SU-DHL-6 (cell line): ENCODE results near the gene UMODL1.

ENCODE experiments used
- H2AFZ ChIP-seq: fragments of 200-600 bp; sonication (generic); 2 replicates; pipeline ENCODE4 v1.6.1; 2014; ENCODE audit warnings: low read depth, mild to moderate bottlenecking, moderate library complexity, mixed read lengths, antibody characterized with exemption, low read length; ENCODE audit not compliant: severe bottlenecking
- H3F3A ChIP-seq: fragments of 200-600 bp; shearing (Covaris generic); 2 replicates; pipeline ENCODE4 v1.6.0; 2016; ENCODE audit warnings: antibody characterized with exemption, mild to moderate bottlenecking; ENCODE audit not compliant: insufficient read depth
- H3K27ac ChIP-seq: fragments of 200-600 bp; sonication (generic); 2 replicates; pipeline ENCODE4 v1.5.1; 2016; ENCODE audit warnings: low read depth, mild to moderate bottlenecking, low read length, moderate library complexity, mixed read lengths
- H3K27me3 ChIP-seq: fragments of 200-600 bp; sonication (generic), shearing (Covaris generic); 2 replicates; pipeline ENCODE4 v1.6.0; 2014; ENCODE audit warnings: mild to moderate bottlenecking, low read length
- H3K36me3 ChIP-seq: fragments of 200-600 bp; sonication (generic); 2 replicates; pipeline ENCODE4 v1.6.1; 2014; ENCODE audit warnings: mild to moderate bottlenecking, low read length, mixed read lengths
- H3K4me2 ChIP-seq: fragments of 300-600, 200-600 bp; shearing (Covaris generic), sonication (generic); 2 replicates; pipeline ENCODE4 v1.6.0; 2014; ENCODE audit warnings: low read length, low read depth, mild to moderate bottlenecking; ENCODE audit not compliant: poor library complexity, severe bottlenecking
- H3K4me3 ChIP-seq: fragments of 200-600 bp; sonication (generic); 2 replicates; pipeline ENCODE4 v1.5.1; 2014; ENCODE audit warnings: antibody characterized with exemption, low read length, mild to moderate bottlenecking, mixed read lengths; ENCODE audit not compliant: insufficient read depth, poor library complexity, severe bottlenecking
- H3K79me2 ChIP-seq: fragments of 200-600 bp; sonication (generic); 2 replicates; pipeline ENCODE4 v1.6.1; 2014; ENCODE audit warnings: mild to moderate bottlenecking, low read length, moderate library complexity; ENCODE audit not compliant: insufficient read depth
- H3K9ac ChIP-seq: fragments of 200-600 bp; sonication (generic); 2 replicates; pipeline ENCODE4 v1.7.0; 2014; ENCODE audit warnings: mild to moderate bottlenecking, low read length
- H3K9me2 ChIP-seq: fragments of 200-600 bp; sonication (generic); replicated peaks from 2 replicates; pipeline ENCODE4 v1.6.1; 2014; ENCODE audit warnings: low read length; ENCODE audit not compliant: insufficient read depth
- H3K9me3 ChIP-seq: fragments of 200-600 bp; sonication (generic); 2 replicates; pipeline ENCODE4 v1.6.1; 2014; ENCODE audit warnings: low read length, mixed read lengths; ENCODE audit not compliant: insufficient read depth
- H4K20me1 ChIP-seq: fragments of 200-600 bp; sonication (generic); 2 replicates; pipeline ENCODE4 v1.6.1; 2014; ENCODE audit warnings: low read depth, mild to moderate bottlenecking, antibody characterized with exemption, low read length, moderate library complexity, mixed read lengths
- EZH2phosphoT487 ChIP-seq: fragments of 200-600 bp; sonication (generic), shearing (Covaris generic); conservative IDR thresholded peaks from 2 replicates; pipeline ENCODE4 v1.6.1; 2018; ENCODE audit warnings: mild to moderate bottlenecking, antibody characterized with exemption, low read length, moderate library complexity, mixed read lengths
- TF ChIP-seq, protein P1 (sequence below): fragments of 200-600 bp; sonication (generic); IDR thresholded peaks from one replicate; pipeline ENCODE4 v1.5.1; 2017; ENCODE audit warnings: antibody characterized with exemption, mild to moderate bottlenecking, low read length, moderate library complexity; ENCODE audit not compliant: insufficient read depth, poor library complexity, severe bottlenecking

The UMODL1 gene

DNA sequence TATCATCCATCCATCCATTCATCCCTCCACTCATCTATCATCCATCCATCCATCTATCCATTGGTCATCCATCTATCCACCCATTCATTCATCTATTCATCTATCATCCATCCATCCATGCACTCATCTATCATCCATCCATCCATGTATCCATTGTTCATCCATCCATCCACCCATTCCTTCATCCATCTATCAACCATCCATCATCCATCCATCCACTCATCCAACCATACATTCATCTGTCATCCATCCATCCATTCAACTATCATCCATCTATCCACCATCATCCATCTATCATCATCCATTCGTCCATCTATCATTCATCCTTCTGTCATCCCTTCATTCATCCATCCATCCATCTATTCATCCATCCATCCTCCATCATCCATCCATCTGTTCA is 61.1 kb downstream of the UMODL1 start:
- no peaks in the 10 kb centered on the region for H3K9me3 ChIP-seq
- no peaks in the 10 kb centered on the region for H3F3A ChIP-seq
- no peaks in the 10 kb centered on the region for H4K20me1 ChIP-seq
- no peaks in the 10 kb centered on the region for H3K36me3 ChIP-seq
- H3K4me2 ChIP-seq, result no peak overlapping the region
- H2AFZ ChIP-seq, result no peak overlapping the region
- TF ChIP-seq EZH2phosphoT487, result no peak
- TF ChIP-seq, protein P1, sequence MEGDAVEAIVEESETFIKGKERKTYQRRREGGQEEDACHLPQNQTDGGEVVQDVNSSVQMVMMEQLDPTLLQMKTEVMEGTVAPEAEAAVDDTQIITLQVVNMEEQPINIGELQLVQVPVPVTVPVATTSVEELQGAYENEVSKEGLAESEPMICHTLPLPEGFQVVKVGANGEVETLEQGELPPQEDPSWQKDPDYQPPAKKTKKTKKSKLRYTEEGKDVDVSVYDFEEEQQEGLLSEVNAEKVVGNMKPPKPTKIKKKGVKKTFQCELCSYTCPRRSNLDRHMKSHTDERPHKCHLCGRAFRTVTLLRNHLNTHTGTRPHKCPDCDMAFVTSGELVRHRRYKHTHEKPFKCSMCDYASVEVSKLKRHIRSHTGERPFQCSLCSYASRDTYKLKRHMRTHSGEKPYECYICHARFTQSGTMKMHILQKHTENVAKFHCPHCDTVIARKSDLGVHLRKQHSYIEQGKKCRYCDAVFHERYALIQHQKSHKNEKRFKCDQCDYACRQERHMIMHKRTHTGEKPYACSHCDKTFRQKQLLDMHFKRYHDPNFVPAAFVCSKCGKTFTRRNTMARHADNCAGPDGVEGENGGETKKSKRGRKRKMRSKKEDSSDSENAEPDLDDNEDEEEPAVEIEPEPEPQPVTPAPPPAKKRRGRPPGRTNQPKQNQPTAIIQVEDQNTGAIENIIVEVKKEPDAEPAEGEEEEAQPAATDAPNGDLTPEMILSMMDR, result no peak
- H3K27ac ChIP-seq, result no peak overlapping the region
- H3K9ac ChIP-seq, result no peak overlapping the region
- H3K4me3 ChIP-seq, result no peak overlapping the region
- no peaks in the 10 kb centered on the region for H3K27me3 ChIP-seq
- H3K9me2 ChIP-seq, result no peaks in the 10 kb centered on the region
- H3K79me2 ChIP-seq, result no peaks in the 10 kb centered on the region

DNA sequence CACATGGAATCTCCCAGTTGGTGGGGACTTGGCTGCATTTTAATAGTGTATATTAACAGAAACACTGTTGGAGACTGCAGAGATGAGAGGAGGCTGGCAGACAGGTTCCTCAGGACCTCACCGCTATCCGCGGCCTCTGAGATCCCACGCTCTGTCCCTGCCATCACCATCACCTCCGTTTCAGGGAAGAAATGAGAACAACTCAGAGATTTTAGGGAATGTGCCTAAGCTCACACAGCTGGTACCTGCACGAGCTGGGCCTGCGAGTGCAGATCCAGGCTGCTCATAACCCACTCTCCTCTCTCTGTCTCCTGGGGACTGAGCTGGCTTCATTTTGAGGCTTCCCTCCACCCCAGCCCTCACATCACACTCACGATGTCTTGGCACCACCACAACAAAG is 62.0 kb downstream of the UMODL1 start:
- H3K4me3 ChIP-seq, result no peak overlapping the region

DNA sequence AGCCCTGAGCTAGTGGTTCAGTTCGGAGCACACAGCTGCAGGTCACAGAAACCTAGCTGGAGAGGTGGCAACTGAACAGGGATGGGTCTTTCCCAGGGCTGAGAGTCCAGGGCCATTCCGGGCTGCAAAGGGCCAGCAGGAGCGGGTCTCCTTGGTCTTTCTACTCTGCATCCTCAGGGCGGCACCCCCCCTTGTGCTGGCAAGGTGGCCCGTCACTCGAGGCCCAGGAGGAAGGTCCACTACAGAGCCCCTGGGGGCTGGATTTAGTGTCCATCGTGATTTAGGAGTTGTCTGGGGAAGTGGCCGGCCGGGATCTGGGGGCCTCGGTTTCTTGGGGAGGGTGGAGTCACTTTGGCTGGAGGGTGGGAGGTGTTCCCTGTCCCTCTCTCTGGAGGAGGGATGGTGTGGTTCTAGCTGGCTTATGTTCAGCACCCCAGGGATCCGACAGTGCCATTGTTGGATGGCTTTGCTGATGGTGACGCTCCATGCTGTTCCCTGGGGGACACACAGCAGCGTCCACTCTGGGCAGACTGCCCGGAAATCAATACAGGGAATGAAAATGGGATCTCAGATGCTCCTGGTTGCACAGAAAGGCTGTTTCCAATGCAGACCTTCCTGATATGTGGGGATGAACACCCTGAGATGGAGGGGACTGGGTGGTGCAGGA is 64.4 kb downstream of the UMODL1 start:
- Histone ChIP-seq H3K9ac (no peak overlapping the region), H3K9me2 (no peaks in the 10 kb centered on the region), H3K27ac (no peak overlapping the region), H3K27me3 (no peaks in the 10 kb centered on the region), H3K79me2 (no peaks in the 10 kb centered on the region), H3F3A (no peaks in the 10 kb centered on the region), H3K4me2 (no peak overlapping the region), H2AFZ (no peak overlapping the region), H4K20me1 (no peaks in the 10 kb centered on the region), H3K36me3 (no peaks in the 10 kb centered on the region), H3K9me3 (no peaks in the 10 kb centered on the region), H3K4me3 (no peak overlapping the region)
- TF ChIP-seq, protein P1, result no peak

More for the DNA sequence above, 62.0 kb downstream of the UMODL1 start:
- Histone ChIP-seq H3K79me2 (no peaks in the 10 kb centered on the region), H3K4me2 (no peak overlapping the region), H3K27me3 (no peaks in the 10 kb centered on the region), H3K36me3 (no peaks in the 10 kb centered on the region), H3K9ac (no peak overlapping the region), H3K9me2 (no peaks in the 10 kb centered on the region), H3F3A (no peaks in the 10 kb centered on the region), H3K27ac (no peak overlapping the region), H3K9me3 (no peaks in the 10 kb centered on the region), H4K20me1 (no peaks in the 10 kb centered on the region), H2AFZ (no peak overlapping the region)
- TF ChIP-seq, protein P1, result no peak
- TF ChIP-seq EZH2phosphoT487, result no peak
